GM23338 (cell line): ENCODE measurements around the gene PDE1A. TPM values are rescaled to one million over a fixed set of nuclear protein-coding genes. Genes with fewer than 3 reads are reported as not detected.
A peak's percentile ranks its signal among the peaks of the same experiment; 100 is the strongest.

Experiments
- ATAC-seq: fragments of 200-7000 bp; cut with Tn5 transposase; 3 replicates; pipeline ENCODE4 v1.9.1; 2020
- DNase-seq: peaks from one replicate; pipeline ENCODE4 v3.0.0-alpha.2; 2015; ENCODE audit warnings: low spot score
- H2AFZ ChIP-seq: fragments of 200-600 bp; sonication (generic); 2 replicates; pipeline ENCODE4 v1.8.0; 2016; ENCODE audit warnings: antibody characterized with exemption, mild to moderate bottlenecking, moderate library complexity
- H3F3A ChIP-seq: fragments of 200-600 bp; sonication (generic); replicated peaks from 2 replicates; pipeline ENCODE4 v1.8.0; 2017; ENCODE audit warnings: antibody characterized with exemption, mixed run types, low read depth
- H3K27ac ChIP-seq: fragments of 200-600 bp; sonication (generic); 2 replicates; pipeline ENCODE4 v1.6.1; 2016; ENCODE audit warnings: low read depth
- H3K27me3 ChIP-seq: fragments of 200-600 bp; sonication (generic); 2 replicates; pipeline ENCODE4 v1.8.0; 2016; ENCODE audit warnings: mild to moderate bottlenecking, mixed run types, moderate library complexity; ENCODE audit not compliant: insufficient read depth
- H3K36me3 ChIP-seq: fragments of 200-600 bp; sonication (generic); 2 replicates; pipeline ENCODE4 v1.8.0; 2016; ENCODE audit warnings: mild to moderate bottlenecking; ENCODE audit not compliant: insufficient read depth
- H3K4me1 ChIP-seq: fragments of 200-600 bp; sonication (generic); 2 replicates; pipeline ENCODE4 v1.8.0; 2016; ENCODE audit warnings: mild to moderate bottlenecking, moderate library complexity; ENCODE audit not compliant: insufficient read depth
- H3K4me2 ChIP-seq: fragments of 200-600 bp; sonication (generic); 2 replicates; pipeline ENCODE4 v1.7.1; 2017; ENCODE audit warnings: mixed run types
- H3K4me3 ChIP-seq: fragments of 200-600 bp; sonication (generic); 2 replicates; pipeline ENCODE4 v1.6.1; 2016; ENCODE audit warnings: mixed run types
- H3K79me2 ChIP-seq: fragments of 200-600 bp; sonication (generic); replicated peaks from 2 replicates; pipeline ENCODE4 v1.8.0; 2017; ENCODE audit warnings: mild to moderate bottlenecking; ENCODE audit not compliant: insufficient read depth
- H3K9me2 ChIP-seq: fragments of 200-600 bp; sonication (generic); 2 replicates; pipeline ENCODE4 v1.8.0; 2017; ENCODE audit not compliant: insufficient read depth
- H4K20me1 ChIP-seq: fragments of 200-600 bp; sonication (generic); replicated peaks from 2 replicates; pipeline ENCODE4 v1.8.0; 2017; ENCODE audit warnings: mild to moderate bottlenecking; ENCODE audit not compliant: insufficient read depth
- H3K27ac Mint-ChIP-seq: 2 replicates; pipeline ENCODE4 v1.8.0; 2020; ENCODE audit warnings: inconsistent platforms, mild to moderate bottlenecking, moderate library complexity, mixed read lengths
- H3K27me3 Mint-ChIP-seq: 3 replicates; pipeline ENCODE4 v1.8.0; 2022; ENCODE audit warnings: low read depth, mild to moderate bottlenecking, moderate library complexity, mixed read lengths, inconsistent platforms; ENCODE audit not compliant: insufficient read depth, poor library complexity
- H3K36me3 Mint-ChIP-seq: 3 replicates; pipeline ENCODE4 v1.8.0; 2021; ENCODE audit warnings: low read depth, mild to moderate bottlenecking, inconsistent platforms, moderate library complexity, mixed read lengths
- H3K4me1 Mint-ChIP-seq: 3 replicates; pipeline ENCODE4 v1.8.0; 2020; ENCODE audit warnings: mild to moderate bottlenecking, inconsistent platforms, mixed read lengths
- H3K4me3 Mint-ChIP-seq: 3 replicates; pipeline ENCODE4 v1.8.0; 2021; ENCODE audit warnings: moderate library complexity, mild to moderate bottlenecking, inconsistent platforms, mixed read lengths
- H3K9me3 Mint-ChIP-seq: 3 replicates; pipeline ENCODE4 v1.8.0; 2020; ENCODE audit warnings: moderate library complexity, mild to moderate bottlenecking, inconsistent platforms, mixed read lengths
- CREB1 ChIP-seq: fragments of 250-450 bp; sonication (Bioruptor Pico); IDR thresholded peaks from 2 replicates; pipeline ENCODE4 v1.5.0; 2020; ENCODE audit warnings: low read depth, mild to moderate bottlenecking, moderate library complexity
- CTCF ChIP-seq, 2 experiments: fragments of 200-600 bp in 1 of 2; sonication (generic) in 1 of 2; conservative IDR thresholded peaks; 2 replicates each; pipeline versions ENCODE4 v1.5.1 to v1.6.1; 2016 to 2017; ENCODE audit warnings: antibody characterized with exemption in 2 of 2, low read depth in 2 of 2, mild to moderate bottlenecking in 2 of 2, moderate library complexity in 1 of 2
- ETS1 ChIP-seq: IDR thresholded peaks from 2 replicates; pipeline ENCODE4 v1.6.1; 2016; ENCODE audit warnings: antibody characterized with exemption
- EZH2 ChIP-seq: fragments of 200-600 bp; sonication (generic); IDR thresholded peaks from one replicate; pipeline ENCODE4 v1.8.0; 2017; ENCODE audit warnings: antibody characterized with exemption, mild to moderate bottlenecking, low read depth; ENCODE audit not compliant: unreplicated experiment
- EZH2phosphoT487 ChIP-seq: fragments of 200-600 bp; sonication (generic); IDR thresholded peaks from one replicate; pipeline ENCODE4 v1.8.1; 2018; ENCODE audit warnings: antibody characterized with exemption; ENCODE audit not compliant: unreplicated experiment
- JUNB ChIP-seq: IDR thresholded peaks from one replicate; pipeline ENCODE4 v1.6.1; 2016; ENCODE audit warnings: antibody characterized with exemption; ENCODE audit not compliant: unreplicated experiment
- NANOG ChIP-seq: IDR thresholded peaks from 2 replicates; pipeline ENCODE4 v1.6.1; 2016; ENCODE audit warnings: antibody characterized with exemption, borderline replicate concordance
- POLR2AphosphoS5 ChIP-seq: IDR thresholded peaks from 2 replicates; pipeline ENCODE4 v1.6.1; 2016; ENCODE audit warnings: antibody characterized with exemption, low read depth
- REST ChIP-seq: IDR thresholded peaks from one replicate; pipeline ENCODE4 v1.6.1; 2018; ENCODE audit warnings: antibody characterized with exemption; ENCODE audit not compliant: unreplicated experiment
- ZNF114 ChIP-seq: fragments of 250-450 bp; sonication (Bioruptor Pico); IDR thresholded peaks from 2 replicates; pipeline ENCODE4 v1.5.0; 2020; ENCODE audit warnings: mild to moderate bottlenecking, moderate library complexity
- ZNF331 ChIP-seq: fragments of 250-450 bp; sonication (Bioruptor Pico); IDR thresholded peaks from 2 replicates; pipeline ENCODE4 v1.5.0; 2020; ENCODE audit warnings: low read depth, mild to moderate bottlenecking, moderate library complexity
- ZNF462 ChIP-seq: fragments of 250-450 bp; sonication (Bioruptor Pico); IDR thresholded peaks from 2 replicates; pipeline ENCODE4 v1.5.0; 2020; ENCODE audit warnings: mild to moderate bottlenecking, moderate library complexity
- polyA plus RNA-seq: library from polyadenylated mRNA; unstranded; fragments of >200 nt; fragmentation: Nextera tagmentation; extraction: Ambion mirVana; gene quantifications from 2 replicates; pipeline ENCODE4 v1.2.1, GENCODE V29; 2016
- total RNA-seq: library from RNA; depleted of rRNA; stranded (reverse); fragments of >200 nt; shearing (Covaris generic); gene quantifications from 2 replicates; pipeline ENCODE4 v1.2.3, GENCODE V29; 2014

The PDE1A gene
- total and polyA plus RNA-seq, 2 experiments from 2014 or later, result 0.28 to 0.31 TPM

- TF ChIP-seq ZNF462 (CRISPR knock-in tag), result no peak
- TF ChIP-seq POLR2AphosphoS5, result no peak
- no peak for TF ChIP-seq JUNB
Measured at GRCh38 chr2:182208421-182208820, 218.4 kb downstream of the PDE1A start (continued).

GRCh38 chr2:182207049-182207746, 219.6 kb downstream of the PDE1A start:
- no peak overlapping the region for H3K4me3 ChIP-seq
- DNase-seq (no peak), ATAC-seq (no peak)
- peaks cover 2% of the 10 kb centered on the region for H3K27me3 Mint-ChIP-seq
- H3K27me3 ChIP-seq, result no peaks in the 10 kb centered on the region
- H3K4me1 Mint-ChIP-seq, result peaks cover 5% of the 10 kb centered on the region; the same call in 2 of the 3 replicates
- peaks cover 7% of the 10 kb centered on the region; the same call in 1 of the 2 replicates for H3K9me2 ChIP-seq
- no peak overlapping the region for H3K27ac ChIP-seq
- H3K36me3 ChIP-seq, result no peaks in the 10 kb centered on the region
- H3F3A ChIP-seq, result no peaks in the 10 kb centered on the region
- H4K20me1 ChIP-seq, result no peaks in the 10 kb centered on the region
- H3K4me2 ChIP-seq, result no peak overlapping the region
- no peaks in the 10 kb centered on the region for H3K9me3 Mint-ChIP-seq
- H3K79me2 ChIP-seq, result no peaks in the 10 kb centered on the region
- H3K27ac Mint-ChIP-seq, result no peak overlapping the region
- peak overlapping the region; percentile 21; the same call in 1 of the 2 replicates for H2AFZ ChIP-seq
- H3K4me1 ChIP-seq, result no peaks in the 10 kb centered on the region
- no peak overlapping the region for H3K4me3 Mint-ChIP-seq
- 0 out of 3 replicates have a peak, but pooled peaks cover 3% of the 10 kb centered on the region for H3K36me3 Mint-ChIP-seq
- no peak for TF ChIP-seq ZNF331 (CRISPR knock-in tag)
- no peak for TF ChIP-seq CREB1 (CRISPR knock-in tag)
- no peak for TF ChIP-seq REST
- no peak for TF ChIP-seq EZH2
- no peak for TF ChIP-seq CTCF (conservative IDR thresholded peaks at IDR 0.05; ENCODE audit: low read depth in 2 of 2)
- TF ChIP-seq ETS1, result no peak
- no peak for TF ChIP-seq EZH2phosphoT487
- TF ChIP-seq NANOG, result no peak
- TF ChIP-seq POLR2AphosphoS5, result no peak
- no peak for TF ChIP-seq ZNF114
